ENCODE data around the gene NCKAP5.
A peak's percentile ranks its signal among the peaks of the same experiment; 100 is the strongest.

The NCKAP5 gene

DNA sequence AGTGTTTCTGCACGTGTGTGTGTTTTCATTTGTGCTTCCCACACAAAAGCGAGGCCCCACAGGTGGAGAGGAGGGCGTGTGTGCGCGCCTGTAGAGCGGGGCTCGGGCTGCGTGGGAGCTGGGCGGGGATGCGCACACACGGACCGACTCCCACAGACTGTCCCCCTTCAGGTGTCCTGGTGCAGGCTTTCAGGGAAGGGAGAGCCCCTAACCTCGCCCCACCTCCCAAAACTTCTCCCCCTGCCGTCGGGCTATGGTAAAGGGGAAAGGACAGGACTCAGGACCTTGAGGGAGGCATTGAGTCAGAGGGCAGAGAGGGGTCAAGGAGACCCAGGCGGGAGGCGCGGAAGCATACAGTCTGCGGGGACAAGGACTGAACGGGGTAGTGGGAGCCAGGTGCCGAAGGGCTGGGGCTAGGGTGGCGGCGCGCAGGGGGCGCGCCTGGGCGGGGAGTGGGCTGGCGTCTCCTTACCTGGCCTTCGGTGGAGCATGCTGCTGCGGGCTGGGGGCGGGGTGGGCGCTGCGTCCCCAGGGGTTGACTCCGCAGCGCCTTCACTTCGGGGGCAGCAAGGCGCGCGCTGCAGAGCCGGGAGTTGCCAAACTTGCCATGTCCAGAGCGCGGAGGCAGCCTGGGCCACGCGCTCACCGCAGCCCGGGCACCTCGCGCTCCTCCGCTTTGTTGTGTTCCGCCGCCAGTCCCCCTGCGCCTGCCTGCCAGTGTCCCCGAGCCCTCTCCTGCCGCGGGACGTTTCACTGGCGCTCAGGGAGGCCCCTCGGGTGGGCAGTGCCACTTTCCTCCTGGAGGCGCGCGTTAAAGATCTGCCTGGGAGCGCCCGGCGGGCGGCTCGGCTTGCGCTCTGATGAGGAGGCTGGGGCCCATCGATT, 302.0 kb downstream of the NCKAP5 start:
- H3K27ac ChIP-seq (ENCODE audit: poor library complexity, severe bottlenecking) = no peak overlapping the region
- DNase-seq (ENCODE audit: low spot score) (peak; percentile 47), ATAC-seq (ENCODE audit: low read depth) (peak; percentile 70)
- no peaks in the 10 kb centered on the region for H3K27me3 ChIP-seq (ENCODE audit: insufficient read depth, poor library complexity, severe bottlenecking)
- H3K4me1 ChIP-seq (ENCODE audit: insufficient read depth, poor library complexity, severe bottlenecking) = no peaks in the 10 kb centered on the region
- H3K36me3 ChIP-seq (ENCODE audit: low read depth) = no peaks in the 10 kb centered on the region
- H3K4me3 ChIP-seq (ENCODE audit: severe bottlenecking) = peak overlapping the region; percentile 37
- H3K9me3 ChIP-seq (ENCODE audit: severe bottlenecking) = no peaks in the 10 kb centered on the region
- TF ChIP-seq, protein P1, sequence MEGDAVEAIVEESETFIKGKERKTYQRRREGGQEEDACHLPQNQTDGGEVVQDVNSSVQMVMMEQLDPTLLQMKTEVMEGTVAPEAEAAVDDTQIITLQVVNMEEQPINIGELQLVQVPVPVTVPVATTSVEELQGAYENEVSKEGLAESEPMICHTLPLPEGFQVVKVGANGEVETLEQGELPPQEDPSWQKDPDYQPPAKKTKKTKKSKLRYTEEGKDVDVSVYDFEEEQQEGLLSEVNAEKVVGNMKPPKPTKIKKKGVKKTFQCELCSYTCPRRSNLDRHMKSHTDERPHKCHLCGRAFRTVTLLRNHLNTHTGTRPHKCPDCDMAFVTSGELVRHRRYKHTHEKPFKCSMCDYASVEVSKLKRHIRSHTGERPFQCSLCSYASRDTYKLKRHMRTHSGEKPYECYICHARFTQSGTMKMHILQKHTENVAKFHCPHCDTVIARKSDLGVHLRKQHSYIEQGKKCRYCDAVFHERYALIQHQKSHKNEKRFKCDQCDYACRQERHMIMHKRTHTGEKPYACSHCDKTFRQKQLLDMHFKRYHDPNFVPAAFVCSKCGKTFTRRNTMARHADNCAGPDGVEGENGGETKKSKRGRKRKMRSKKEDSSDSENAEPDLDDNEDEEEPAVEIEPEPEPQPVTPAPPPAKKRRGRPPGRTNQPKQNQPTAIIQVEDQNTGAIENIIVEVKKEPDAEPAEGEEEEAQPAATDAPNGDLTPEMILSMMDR (IDR thresholded peaks at IDR 0.05; ENCODE audit: poor library complexity, severe bottlenecking) = no peak

GRCh38 chr2:133265432-133265949, 302.8 kb downstream of the NCKAP5 start:
- TF ChIP-seq, protein P1 (IDR thresholded peaks at IDR 0.05; ENCODE audit: poor library complexity, severe bottlenecking) = no peak
- H3K4me3 ChIP-seq (ENCODE audit: severe bottlenecking) = no peak overlapping the region
- no peak overlapping the region for H3K27ac ChIP-seq (ENCODE audit: poor library complexity, severe bottlenecking)
- no peaks in the 10 kb centered on the region for H3K36me3 ChIP-seq (ENCODE audit: low read depth)
- no peaks in the 10 kb centered on the region for H3K9me3 ChIP-seq (ENCODE audit: severe bottlenecking)
- ATAC-seq (ENCODE audit: low read depth) (no peak), DNase-seq (ENCODE audit: low spot score) (peak; percentile 44)
- no peaks in the 10 kb centered on the region for H3K4me1 ChIP-seq (ENCODE audit: insufficient read depth, poor library complexity, severe bottlenecking)
- H3K27me3 ChIP-seq (ENCODE audit: insufficient read depth, poor library complexity, severe bottlenecking) = no peaks in the 10 kb centered on the region

GRCh38 chr2:133264989-133265401, 303.3 kb downstream of the NCKAP5 start:
- Histone ChIP-seq H3K27ac (ENCODE audit: poor library complexity, severe bottlenecking) (no peak overlapping the region), H3K4me1 (ENCODE audit: insufficient read depth, poor library complexity, severe bottlenecking) (no peaks in the 10 kb centered on the region), H3K27me3 (ENCODE audit: insufficient read depth, poor library complexity, severe bottlenecking) (no peaks in the 10 kb centered on the region), H3K4me3 (ENCODE audit: severe bottlenecking) (no peak overlapping the region), H3K36me3 (ENCODE audit: low read depth) (no peaks in the 10 kb centered on the region), H3K9me3 (ENCODE audit: severe bottlenecking) (no peaks in the 10 kb centered on the region)
- DNase-seq (ENCODE audit: low spot score) (no peak), ATAC-seq (ENCODE audit: low read depth) (no peak)
- TF ChIP-seq, protein P1 (IDR thresholded peaks at IDR 0.05; ENCODE audit: poor library complexity, severe bottlenecking) = no peak

DNA sequence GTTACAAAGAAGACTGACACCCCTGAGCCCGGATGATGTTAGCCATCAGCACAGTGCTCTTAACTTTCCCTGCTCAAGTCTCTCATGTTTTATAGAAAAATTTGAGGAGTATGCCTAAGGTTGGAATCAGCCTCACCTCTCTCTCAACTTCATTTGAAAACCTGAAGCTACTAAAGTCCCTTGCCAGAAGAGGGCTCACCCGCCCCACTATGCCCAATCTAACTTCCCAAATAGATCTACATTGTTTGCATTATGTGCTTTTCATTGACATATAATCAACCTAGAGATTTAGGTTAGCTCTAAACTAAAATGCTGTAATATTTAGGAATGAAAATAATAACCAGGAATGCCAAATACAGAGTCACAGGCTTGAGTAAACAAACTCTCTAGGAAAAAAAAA, 305.4 kb downstream of the NCKAP5 start:
- Histone ChIP-seq H3K36me3 (ENCODE audit: low read depth) (no peaks in the 10 kb centered on the region), H3K4me1 (ENCODE audit: insufficient read depth, poor library complexity, severe bottlenecking) (no peaks in the 10 kb centered on the region), H3K27ac (ENCODE audit: poor library complexity, severe bottlenecking) (no peak overlapping the region), H3K4me3 (ENCODE audit: severe bottlenecking) (no peak overlapping the region), H3K27me3 (ENCODE audit: insufficient read depth, poor library complexity, severe bottlenecking) (no peaks in the 10 kb centered on the region), H3K9me3 (ENCODE audit: severe bottlenecking) (no peaks in the 10 kb centered on the region)
- 0 out of 3 replicates have a peak, but pooled peaks have one; percentile 42 for ATAC-seq (ENCODE audit: low read depth)
- TF ChIP-seq, protein P1 (IDR thresholded peaks at IDR 0.05; ENCODE audit: poor library complexity, severe bottlenecking) = peak; percentile 65
- no peak for DNase-seq (ENCODE audit: low spot score)

GRCh38 chr2:133255360-133255759, 312.9 kb downstream of the NCKAP5 start:
- Histone ChIP-seq H3K36me3 (ENCODE audit: low read depth) (no peaks in the 10 kb centered on the region), H3K4me1 (ENCODE audit: insufficient read depth, poor library complexity, severe bottlenecking) (no peaks in the 10 kb centered on the region), H3K27ac (ENCODE audit: poor library complexity, severe bottlenecking) (no peak overlapping the region), H3K4me3 (ENCODE audit: severe bottlenecking) (no peak overlapping the region), H3K9me3 (ENCODE audit: severe bottlenecking) (no peaks in the 10 kb centered on the region), H3K27me3 (ENCODE audit: insufficient read depth, poor library complexity, severe bottlenecking) (no peaks in the 10 kb centered on the region)
- no peak for ATAC-seq (ENCODE audit: low read depth)
- TF ChIP-seq, protein P1 (IDR thresholded peaks at IDR 0.05; ENCODE audit: poor library complexity, severe bottlenecking) = no peak
- no peak for DNase-seq (ENCODE audit: low spot score)

Data from RWPE2 (cell line).